Testis (tissue), 3 donors: ENCODE data around the gene NPNT. TPM values are rescaled to one million over a fixed set of nuclear protein-coding genes. Genes with fewer than 3 reads are reported as not detected.

ENCODE experiments used
- DNase-seq: peaks from one replicate; pipeline ENCODE4 v3.0.0-alpha.2; 2019
- H3K27ac ChIP-seq, 2 donors: fragments of 200-600 bp; sonication (generic); one replicate each; pipeline ENCODE4 v1.5.1; 2019
- H3K27me3 ChIP-seq: fragments of 200-600 bp; sonication (generic); one replicate; pipeline ENCODE4 v1.5.1; 2019
- H3K36me3 ChIP-seq: fragments of 200-600 bp; sonication (generic); one replicate; pipeline ENCODE4 v1.5.1; 2017; ENCODE audit warnings: low read depth; ENCODE audit errors: missing control alignments
- H3K4me1 ChIP-seq: fragments of 200-600 bp; sonication (generic); one replicate; pipeline ENCODE4 v1.5.1; 2019
- H3K4me3 ChIP-seq, 2 donors: fragments of 200-600 bp; sonication (generic); one replicate each; pipeline ENCODE4 v1.5.1; 2017 to 2019
- H3K9me3 ChIP-seq: fragments of 200-600 bp; sonication (generic); one replicate; pipeline ENCODE4 v1.5.1; 2017
- POLR2A ChIP-seq: fragments of 450-650 bp; IDR thresholded peaks from one replicate; pipeline ENCODE4 v1.6.1; 2017; ENCODE audit warnings: antibody characterized with exemption, mild to moderate bottlenecking, moderate library complexity
- WGBS, 2 donors: methylation state at CpG; one replicate each; pipeline ENCODE4 v1.1.5; 2018; 5-methylcytosine and 5-hydroxymethylcytosine counted together
- intact Hi-C: fragments of 100-400 bp; cut with DNase I; formaldehyde crosslinking; loops from one replicate; pipeline ENCODE4 v1.15.1; 2023; ENCODE audit warnings: low total_unique reads
- polyA plus RNA-seq: library from polyadenylated mRNA; stranded (reverse); fragments of 350-450 nt; fragmentation: Illumina TruSeq; extraction: RNeasy Lipid Tissue Mini Kit (QIAGEN cat#74804); gene quantifications from one replicate; pipeline ENCODE4 v1.2.3, GENCODE V29; 2014; ENCODE audit warnings: low read depth, low replicate concordance; ENCODE audit not compliant: insufficient read depth
- total RNA-seq, 2 donors: library from RNA; depleted of rRNA; stranded (reverse); fragments of >200 nt; gene quantifications; one replicate each; pipeline ENCODE4 v1.2.3, GENCODE V29; 2016
- TF ChIP-seq, protein P1 (sequence below), 3 experiments: fragments of 450-650 bp in 2 of 3; fragments of 200-600 bp in 1 of 3; sonication (generic) in 1 of 3; IDR thresholded peaks; one replicate each; pipeline ENCODE4 v1.5.1; 2016 to 2019; ENCODE audit warnings: antibody characterized with exemption in 3 of 3, mild to moderate bottlenecking in 2 of 3, moderate library complexity in 1 of 3

NPNT gene
- total and polyA plus RNA-seq, 3 donors from 2014 or later, result 5.4 to 17.9 (median 6.3) TPM

DNA sequence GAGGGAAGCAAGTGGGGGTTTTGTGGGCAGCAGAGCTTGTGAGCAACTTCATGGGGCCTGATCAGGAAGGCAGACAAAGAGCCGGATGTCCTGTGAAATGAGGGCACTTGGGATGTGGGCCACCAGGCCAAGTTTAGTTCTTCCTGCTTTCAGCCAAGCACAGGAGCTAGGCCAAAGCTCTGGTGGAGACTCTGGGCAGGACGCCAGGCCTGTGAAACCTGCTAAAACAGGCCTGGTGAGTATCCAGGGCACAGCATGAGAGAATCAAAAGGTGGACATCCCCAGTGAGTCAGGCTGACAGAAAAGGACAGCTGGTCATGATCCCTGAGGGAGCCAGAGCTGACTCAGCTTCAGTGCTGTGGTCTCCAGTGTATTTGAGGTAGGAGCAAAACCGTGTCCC lies 95.7 kb downstream of the NPNT start:
- intact Hi-C loops, result no loop called here
- WGBS, 2 donors, result 56 to 72% methylated on average over 3 of the region's 3 CpGs
- no peak for DNase-seq
- Histone ChIP-seq H3K36me3 (no peaks in the 10 kb centered on the region), H3K27ac (no peak overlapping the region), H3K4me3 (no peak overlapping the region), H3K4me1 (no peaks in the 10 kb centered on the region), H3K9me3 (no peaks in the 10 kb centered on the region), H3K27me3 (no peaks in the 10 kb centered on the region)
- TF ChIP-seq POLR2A, result no peak
- TF ChIP-seq, protein P1, sequence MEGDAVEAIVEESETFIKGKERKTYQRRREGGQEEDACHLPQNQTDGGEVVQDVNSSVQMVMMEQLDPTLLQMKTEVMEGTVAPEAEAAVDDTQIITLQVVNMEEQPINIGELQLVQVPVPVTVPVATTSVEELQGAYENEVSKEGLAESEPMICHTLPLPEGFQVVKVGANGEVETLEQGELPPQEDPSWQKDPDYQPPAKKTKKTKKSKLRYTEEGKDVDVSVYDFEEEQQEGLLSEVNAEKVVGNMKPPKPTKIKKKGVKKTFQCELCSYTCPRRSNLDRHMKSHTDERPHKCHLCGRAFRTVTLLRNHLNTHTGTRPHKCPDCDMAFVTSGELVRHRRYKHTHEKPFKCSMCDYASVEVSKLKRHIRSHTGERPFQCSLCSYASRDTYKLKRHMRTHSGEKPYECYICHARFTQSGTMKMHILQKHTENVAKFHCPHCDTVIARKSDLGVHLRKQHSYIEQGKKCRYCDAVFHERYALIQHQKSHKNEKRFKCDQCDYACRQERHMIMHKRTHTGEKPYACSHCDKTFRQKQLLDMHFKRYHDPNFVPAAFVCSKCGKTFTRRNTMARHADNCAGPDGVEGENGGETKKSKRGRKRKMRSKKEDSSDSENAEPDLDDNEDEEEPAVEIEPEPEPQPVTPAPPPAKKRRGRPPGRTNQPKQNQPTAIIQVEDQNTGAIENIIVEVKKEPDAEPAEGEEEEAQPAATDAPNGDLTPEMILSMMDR (IDR thresholded peaks at IDR 0.05), result no peak

DNA sequence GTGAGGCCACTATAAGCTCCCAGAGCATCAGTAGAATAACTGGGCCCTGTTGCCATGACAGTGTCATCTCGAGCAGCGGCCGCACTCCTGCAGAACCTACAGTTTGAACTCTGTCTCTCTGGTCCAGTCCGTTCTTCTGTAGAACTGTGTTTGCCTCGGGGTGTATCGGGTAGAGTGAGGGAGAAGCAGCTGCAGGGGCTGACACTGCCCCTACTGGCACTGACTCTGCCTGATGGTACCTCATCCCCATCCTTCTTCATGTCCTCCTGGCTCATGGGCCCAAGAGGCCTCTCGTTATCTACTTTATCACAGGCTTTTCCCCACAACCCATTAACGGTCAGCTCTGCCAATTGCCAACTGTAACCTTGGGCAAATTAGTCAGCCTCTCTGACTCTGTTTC lies 96.5 kb downstream of the NPNT start:
- no peaks in the 10 kb centered on the region for H3K9me3 ChIP-seq
- TF ChIP-seq, protein P1 (IDR thresholded peaks at IDR 0.05), result no peak
- TF ChIP-seq POLR2A, result no peak
- WGBS, 2 donors, result 85 to 94% methylated on average over 8 of the region's 8 CpGs
- H3K36me3 ChIP-seq, result no peaks in the 10 kb centered on the region
- intact Hi-C loops, result no loop called here
- H3K4me3 ChIP-seq, result no peak overlapping the region
- DNase-seq, result no peak
- no peaks in the 10 kb centered on the region for H3K4me1 ChIP-seq
- H3K27ac ChIP-seq, result no peak overlapping the region
- H3K27me3 ChIP-seq, result no peaks in the 10 kb centered on the region

DNA sequence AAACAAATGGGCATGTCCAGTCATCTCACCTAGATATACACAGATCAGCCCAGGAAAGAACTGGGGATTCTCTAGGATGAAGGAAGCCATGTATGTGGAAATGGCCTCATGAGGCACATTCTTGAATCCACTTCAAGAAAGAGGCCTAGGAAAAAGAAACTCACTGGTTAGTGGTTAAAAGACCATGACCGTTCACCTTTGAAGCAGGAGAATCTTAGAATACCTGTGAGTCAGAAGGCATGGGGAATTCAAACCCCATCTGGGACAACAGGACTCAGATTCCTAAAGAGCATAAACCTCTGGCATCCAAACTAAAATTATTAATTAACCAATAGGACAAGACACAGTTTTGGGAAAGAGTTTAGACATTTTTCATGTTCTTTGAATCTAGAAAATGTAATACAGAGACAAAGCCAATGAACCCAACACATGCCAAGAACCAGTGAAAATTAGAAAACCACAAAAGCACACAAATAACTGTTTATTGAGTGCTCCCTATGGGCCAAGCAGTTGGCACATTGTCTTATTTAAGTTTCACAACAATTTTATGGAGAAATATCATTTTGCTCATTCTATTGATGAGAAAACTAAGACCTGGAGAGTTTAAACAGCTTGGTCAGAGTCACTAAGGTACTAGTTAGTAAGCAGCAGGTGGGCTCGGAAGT lies 97.5 kb downstream of the NPNT start:
- no peaks in the 10 kb centered on the region for H3K9me3 ChIP-seq
- H3K36me3 ChIP-seq, result no peaks in the 10 kb centered on the region
- H3K27ac ChIP-seq, result no peak overlapping the region
- DNase-seq, result no peak
- H3K4me3 ChIP-seq, result no peak overlapping the region
- H3K4me1 ChIP-seq, result no peaks in the 10 kb centered on the region
- TF ChIP-seq POLR2A, result no peak
- TF ChIP-seq, protein P1 (IDR thresholded peaks at IDR 0.05), result no peak
- no peaks in the 10 kb centered on the region for H3K27me3 ChIP-seq
- 95 to 100% methylated on average over 2 of the region's 2 CpGs for WGBS, 2 donors
- intact Hi-C loops, result no loop called here

DNA sequence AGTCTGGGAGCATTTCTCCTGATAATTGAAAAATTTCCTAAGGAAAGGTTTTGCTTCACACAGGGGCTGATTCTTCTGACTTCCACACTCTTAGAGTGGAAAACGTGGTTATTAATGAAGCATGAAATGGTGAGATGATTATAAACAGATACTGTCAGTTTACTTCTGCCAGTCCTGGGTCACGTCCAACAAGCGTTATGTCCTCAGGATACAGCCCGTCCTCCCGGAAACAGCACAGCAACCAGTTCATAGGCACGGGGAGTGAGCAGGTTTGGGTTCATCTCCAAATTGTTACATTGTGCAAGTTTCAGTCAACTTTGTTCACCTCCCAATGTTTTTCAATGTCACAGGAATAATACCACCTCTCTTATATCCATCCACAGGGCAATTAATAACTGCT lies 98.8 kb downstream of the NPNT start:
- no peak overlapping the region for H3K4me3 ChIP-seq
- peak; percentile 16 for DNase-seq

More for the DNA sequence above, 98.8 kb downstream of the NPNT start:
- intact Hi-C loops, result no loop called here
- Histone ChIP-seq H3K27ac (no peak overlapping the region), H3K27me3 (no peaks in the 10 kb centered on the region), H3K36me3 (no peaks in the 10 kb centered on the region), H3K9me3 (no peaks in the 10 kb centered on the region), H3K4me1 (no peaks in the 10 kb centered on the region)
- WGBS, 2 donors, result 33 to 48% methylated on average over 6 of the region's 6 CpGs
- TF ChIP-seq, protein P1 (IDR thresholded peaks at IDR 0.05), result no peak
- TF ChIP-seq POLR2A, result no peak
